Stimulated activated CD4-positive, alpha-beta T cell treated with anti-CD3 and anti-CD28 coated beads, TNF-alpha, amount 100 ng/mL, for 4 hours (primary cell): ENCODE measurements around the gene ZNF701.
"Not testable (repeated sequence)": the region's sequence is repeated elsewhere in the genome, so short reads cannot be mapped to it uniquely, and the experiment has no call there.

Experiments
- DNase-seq, 3 experiments: peaks; one replicate each; pipeline ENCODE4 v3.0.0-alpha.2; 2020; ENCODE audit warnings: low read depth in 3 of 3

Gene ZNF701

DNA sequence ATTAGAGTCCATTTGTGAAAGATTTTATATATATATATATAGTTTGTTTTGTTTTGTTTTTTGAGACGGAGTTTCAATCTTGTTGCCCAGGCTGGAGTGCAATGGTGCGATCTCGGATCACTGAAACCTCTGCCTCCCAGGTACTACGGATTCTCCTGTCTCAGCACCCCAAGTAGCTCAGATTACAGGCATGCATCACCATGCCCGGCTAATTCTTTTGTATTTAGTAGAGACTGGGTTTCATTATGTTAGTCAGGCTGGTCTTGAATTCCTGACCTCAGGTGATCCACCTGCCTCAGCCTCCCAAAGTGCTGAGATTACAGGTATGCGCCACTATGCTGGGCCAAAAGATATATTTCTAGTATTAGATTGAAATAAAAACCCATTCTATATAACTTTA is 4.0 kb upstream of the ZNF701 start:
- DNase-seq, result no peak

DNA sequence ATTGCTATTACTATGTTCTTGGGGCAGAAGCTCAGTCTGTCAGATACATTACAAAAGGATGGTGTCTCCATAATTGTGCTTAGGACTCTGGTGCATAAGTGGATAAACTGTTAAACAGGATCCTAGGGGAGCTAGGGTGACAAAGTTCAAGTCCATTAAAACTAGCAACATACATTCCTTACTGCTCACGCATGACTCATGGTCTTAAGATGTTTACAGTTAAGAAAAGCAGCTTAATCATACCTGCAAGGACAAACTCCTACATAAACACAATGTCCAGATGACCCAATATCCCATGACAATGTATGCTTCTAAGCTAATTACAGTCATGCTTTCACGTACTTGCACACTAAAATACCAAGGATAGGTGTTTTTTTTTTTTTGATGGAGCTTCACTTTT is 3.5 kb upstream of the ZNF701 start:
- DNase-seq, result no peak

DNA sequence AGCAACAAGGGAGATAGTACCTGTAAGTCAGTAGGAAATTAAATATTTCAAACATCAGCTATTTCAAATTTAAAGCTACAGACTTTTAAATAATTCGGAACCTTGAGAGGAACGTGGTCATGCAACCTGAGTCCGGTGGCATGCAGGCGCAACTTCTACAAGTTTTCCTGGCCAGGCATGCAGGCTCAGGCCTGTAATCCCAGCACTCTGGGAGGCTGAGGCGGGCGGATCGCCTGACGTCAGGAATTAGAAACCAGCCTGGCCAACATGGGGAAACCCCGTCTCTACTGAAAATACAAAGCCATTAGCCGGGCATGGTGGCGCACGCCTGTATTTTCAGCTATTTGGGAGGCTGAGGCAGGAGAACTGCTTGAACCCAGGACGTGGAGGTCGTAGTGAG is 2.2 kb upstream of the ZNF701 start:
- no peak for DNase-seq

DNA sequence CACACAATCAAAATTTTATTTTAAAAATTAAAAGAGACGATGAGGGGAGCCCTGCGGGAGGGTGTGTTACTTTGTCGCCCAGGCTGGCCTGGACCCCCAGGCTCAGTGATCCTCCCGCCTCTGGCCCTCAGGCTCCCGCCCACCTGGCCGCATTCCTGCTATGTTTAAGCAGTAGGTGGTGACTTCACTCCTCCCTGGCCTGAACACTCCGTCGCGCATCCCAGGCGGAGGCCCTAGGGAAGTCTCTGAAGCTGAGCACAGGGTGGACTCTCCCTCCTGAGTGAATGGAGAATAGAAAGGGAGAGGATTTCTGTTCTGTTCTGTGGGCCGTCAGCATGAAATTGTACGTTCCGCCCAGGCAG is 468 bp upstream of the ZNF701 start:
- not testable (repeated sequence) for DNase-seq

DNA sequence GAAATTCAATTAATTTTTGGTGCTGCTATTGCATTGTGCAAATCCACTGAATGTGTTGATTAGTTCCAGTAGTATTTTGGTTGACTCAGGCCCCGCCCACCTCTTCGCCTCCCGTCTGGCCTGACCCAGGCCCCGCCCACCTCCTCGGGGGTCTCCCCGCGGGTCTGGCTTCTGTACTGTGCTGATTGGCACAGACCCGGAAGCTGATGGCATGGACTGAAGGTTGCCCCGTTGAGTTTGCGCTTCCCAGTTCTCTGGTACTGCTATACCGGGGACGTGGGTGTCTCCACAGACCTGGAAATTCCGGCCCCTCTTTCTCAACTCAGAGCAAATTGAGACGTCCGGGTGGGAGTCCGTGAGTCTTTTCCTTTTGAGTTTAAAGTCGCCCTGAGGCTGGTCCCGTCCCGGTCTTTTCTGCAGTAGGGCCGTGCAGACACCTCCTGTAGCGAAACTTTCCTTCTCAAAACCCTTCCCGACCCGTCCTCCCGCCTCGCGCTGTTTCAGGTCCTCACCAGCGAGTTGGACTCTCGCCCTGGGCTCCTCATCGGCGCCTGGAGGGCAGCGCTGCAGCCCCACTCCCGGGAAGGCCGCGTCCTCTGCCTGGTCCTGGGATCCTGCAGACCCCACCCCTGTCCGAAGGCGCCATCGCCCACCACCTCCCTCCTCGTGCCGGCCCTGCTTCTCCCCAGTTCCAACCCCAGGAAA is 14.8 kb downstream of the ZNF701 start:
- DNase-seq, result no peak

DNA sequence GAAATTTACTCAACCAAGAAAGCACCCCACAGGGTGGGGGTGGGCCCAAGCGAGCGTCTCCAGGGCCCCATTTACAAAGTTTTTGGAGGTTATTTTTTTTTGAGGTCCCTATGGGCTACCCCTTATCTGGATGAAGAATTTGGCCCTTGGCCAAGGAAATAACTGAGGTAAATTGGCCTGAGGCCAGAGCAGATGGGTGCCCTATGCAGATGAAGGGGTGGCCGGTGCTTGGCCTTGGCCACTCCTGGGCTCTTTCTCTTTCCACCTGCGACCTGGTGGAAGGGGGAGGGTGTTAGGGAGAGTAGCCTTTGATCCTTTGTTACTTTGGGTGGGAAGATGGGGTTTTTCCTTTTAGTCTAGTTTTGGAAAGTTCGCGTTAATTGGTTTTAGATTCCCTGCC is 15.5 kb downstream of the ZNF701 start:
- no peak for DNase-seq

DNA sequence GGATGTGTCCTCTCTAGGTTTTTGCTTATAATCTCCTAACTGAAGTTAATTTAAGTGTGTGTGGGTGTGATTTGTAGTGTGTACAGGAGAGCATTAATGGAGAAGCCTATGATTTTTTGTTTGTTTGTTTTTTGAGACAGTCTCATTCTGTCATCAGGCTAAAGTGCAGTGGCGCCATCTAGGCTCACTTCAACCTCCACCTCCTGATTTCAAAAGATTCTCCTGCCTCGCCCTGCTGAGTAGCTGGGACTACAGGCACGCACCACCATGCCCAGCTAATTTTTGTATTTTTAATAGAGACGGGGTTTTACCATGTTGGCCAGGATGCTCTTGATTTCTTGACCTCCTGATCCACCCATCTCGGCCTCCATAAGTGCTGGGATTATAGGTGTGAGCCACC is 20.6 kb downstream of the ZNF701 start:
- no peak for DNase-seq

DNA sequence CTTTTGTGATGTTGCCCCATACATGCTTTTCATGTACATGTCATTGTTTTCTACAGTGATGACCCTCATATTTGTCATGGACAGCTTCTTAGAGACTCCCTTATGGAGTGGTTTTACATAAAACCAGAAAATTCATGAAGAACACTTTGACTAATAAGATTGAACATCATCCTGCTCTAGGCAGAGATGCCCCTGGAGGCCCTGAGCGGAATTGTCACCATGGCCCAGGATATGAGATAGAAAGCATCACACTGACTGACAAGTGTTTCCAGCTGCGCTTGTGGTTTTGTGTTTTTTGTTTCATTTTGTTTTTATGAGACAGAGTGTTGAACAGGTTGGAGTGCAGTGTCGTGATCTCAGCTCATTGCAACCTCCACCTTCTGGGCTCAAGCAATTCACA is 22.2 kb downstream of the ZNF701 start:
- DNase-seq, result no peak

DNA sequence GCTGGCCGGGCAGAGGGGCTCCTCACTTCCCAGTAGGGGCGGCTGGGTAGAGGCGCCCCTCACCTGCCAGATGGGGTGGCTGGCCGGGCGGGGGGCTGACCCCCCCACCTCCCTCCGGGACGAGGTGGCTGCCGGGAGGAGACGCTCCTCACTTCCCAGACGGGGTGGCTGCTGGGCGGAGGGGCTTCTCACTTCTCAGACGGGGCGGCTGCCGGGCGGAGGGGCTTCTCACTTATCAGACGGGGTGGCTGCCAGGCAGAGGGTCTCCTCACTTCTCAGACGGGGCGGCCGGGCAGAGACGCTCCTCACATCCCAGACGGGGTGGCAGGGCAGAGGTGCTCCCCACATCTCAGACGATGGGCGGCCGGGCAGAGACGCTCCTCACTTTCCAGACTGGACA is 23.4 kb downstream of the ZNF701 start:
- DNase-seq, result not testable (repeated sequence)

DNA sequence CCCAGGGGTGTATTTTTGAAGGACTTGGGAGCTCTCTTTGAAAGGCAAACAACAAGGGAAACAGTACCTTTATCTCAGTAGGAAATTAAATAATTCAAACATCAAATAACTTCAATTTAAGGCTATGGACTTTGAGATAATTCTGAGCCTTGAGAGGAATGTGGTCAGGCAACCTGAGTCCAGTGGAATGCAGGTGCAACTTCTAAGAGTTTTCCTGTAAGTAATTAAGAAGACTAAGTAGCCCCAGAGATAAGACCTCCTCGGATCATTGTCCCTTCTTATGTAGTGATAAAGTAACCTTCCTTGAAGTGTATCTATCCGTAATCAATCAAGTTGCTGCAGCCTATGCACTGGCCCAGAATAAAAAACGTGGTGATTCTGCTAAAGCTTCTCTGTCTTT is 29.2 kb downstream of the ZNF701 start:
- no peak for DNase-seq

DNA sequence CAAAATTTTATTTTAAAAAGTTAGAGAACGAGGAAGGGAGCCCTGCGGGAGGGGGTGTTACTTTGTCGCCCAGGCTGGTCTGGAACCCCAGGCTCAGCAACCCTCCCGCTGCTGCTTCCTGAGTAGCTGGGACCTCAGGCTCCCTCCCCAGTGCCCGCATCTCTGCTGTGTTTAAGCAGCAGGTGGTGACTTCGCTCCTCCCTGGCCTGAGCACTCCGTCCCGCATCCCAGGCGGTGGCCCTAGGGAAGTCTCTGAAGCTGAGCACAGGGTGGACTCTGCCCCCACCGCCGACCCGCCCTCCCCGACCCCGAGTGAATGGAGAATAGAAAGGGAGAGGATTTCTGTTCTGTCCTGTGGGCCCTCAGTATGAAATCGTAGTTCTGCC is 30.5 kb downstream of the ZNF701 start:
- no peak for DNase-seq

DNA sequence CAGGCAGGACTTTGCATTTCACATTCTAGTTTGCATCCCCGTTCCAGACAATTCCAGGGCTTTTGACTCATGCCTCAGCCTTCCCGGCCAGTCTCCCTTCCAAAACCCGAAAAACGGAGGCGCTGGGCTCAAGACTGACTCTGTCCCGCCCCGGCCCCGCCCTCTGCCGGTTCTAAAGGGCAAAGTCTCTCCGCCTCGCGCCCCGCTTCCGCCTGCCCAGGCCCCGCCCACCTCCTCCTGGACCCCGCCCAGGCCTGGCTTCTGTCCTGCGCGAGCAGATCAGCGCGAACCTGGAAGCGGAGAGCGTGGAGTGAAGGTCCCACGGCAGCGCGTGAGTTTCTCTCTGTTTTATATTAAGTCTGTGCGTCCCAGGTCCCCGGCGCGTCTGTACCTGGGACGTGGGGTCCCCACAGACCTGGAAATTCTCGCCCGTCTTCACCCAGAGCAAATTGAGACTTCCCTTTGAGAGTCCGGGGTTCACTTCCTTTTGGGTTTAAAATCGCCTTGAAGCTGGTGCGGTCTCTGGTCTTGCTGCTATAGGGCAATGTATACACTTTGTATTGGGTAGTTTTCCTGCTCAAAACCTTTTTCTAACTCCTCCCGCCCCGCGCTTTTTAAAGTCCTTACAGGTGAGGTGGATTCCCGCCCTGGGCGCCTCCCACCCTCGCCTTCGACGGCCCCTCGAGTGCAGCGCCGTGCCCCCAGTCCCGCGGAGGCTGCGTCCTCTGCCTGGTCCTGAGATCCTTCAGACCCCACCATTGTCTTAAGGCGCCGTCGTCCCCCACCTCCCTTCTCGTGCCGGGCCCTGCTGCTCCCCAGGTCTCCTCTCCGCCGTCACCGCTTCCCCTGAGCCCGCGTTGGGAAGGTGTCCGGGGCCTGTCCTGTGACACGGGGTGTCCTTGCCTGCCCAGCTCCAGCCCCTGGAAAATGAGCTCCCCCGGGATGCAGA is 31.2 kb downstream of the ZNF701 start:
- DNase-seq, result peak; percentile 87 to 92 (median 90)

DNA sequence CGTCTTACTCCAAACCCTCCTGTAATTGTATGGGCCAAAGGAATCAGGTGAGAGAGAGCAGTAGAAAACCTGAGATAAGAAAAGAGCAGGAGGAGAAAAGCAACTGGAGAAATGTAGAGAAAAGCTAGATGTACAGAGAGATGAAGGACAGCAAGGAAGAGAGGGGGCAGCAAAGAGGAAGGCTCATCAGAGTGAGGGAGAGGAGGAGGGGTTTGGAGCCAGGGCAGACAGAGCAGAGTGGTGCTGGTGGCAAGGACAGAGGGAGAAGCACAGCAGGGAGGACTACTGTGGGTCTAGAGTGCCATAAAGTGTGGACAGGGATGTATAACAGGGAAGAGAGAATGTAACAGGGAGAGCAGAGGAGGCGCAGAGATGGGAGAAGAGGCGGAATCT is 31.9 kb downstream of the ZNF701 start:
- DNase-seq, result not testable (repeated sequence)

DNA sequence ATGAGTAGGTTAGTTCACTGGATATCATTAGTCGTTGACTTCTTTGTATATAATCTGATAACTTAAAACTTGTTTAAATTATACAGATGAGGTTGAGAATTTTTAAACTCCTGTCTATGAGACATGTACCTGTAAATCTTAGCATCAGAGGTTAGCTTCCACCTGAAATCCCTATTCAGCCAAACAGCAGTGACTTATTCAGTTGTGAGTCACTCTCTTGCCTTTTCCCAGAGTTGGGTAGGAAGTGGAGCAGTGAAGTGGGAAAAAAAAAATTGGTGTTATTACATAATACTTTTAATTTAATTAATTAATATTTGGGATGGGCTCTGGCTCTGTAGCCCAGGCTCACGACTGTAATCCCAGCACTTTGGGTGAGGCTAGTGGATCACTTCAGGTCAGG is 32.9 kb downstream of the ZNF701 start:
- no peak for DNase-seq

DNA sequence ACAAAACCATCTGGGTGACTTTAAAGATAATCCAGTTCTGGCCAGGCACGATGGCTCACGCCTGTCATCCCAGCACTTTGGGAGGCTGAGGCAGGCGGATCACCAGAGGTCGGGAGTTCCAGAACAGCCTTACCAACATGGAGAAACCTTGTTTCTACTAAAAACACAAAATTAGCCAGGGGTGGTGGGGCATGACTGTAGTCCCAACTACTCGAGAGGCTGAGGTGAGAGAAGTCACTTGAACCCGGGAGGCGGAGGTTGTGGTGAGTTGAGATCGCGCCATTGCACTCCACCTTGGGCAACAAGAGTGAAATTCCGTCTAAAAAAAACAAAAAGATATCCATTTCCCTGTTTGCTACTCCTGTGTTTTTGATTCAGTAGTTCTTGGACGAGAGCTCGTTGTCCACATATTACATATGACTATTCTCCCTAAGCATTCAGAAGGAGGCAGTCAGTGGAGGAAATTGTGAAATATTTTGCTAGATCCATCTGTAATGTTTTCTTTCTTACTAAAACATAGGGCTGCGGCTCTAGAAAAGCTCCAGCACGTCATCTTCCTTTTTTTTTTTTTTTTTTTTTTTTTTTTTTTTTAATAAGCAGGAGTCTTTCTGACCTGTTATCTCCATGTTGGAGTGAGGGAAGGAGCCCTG is 33.6 kb downstream of the ZNF701 start:
- DNase-seq, result no peak

DNA sequence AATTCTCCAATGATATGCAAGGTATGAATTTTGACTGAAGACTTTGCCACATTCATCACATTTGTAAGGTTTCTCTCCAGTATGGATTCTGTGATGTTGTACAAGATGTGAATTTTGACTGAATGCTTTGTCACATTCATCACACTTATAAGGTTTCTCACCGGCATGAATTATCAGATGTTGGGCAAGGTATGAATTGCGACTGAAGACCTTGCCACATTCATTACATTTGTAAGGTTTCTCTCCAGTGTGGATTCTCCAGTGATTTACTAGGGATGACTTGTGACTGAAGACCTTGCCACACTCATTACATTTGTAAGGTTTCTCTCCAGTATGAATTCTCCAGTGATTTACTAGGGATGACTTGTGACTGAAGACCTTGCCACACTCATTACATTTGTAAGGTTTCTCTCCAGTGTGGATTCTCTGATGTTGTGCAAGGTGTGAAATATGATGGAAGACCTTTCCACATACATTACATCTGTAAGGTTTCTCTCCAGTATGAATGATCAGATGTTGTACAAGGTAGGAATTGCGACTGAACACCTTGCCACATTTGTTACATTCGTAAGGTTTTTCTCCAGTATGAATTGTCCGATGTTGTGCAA is 43.3 kb downstream of the ZNF701 start:
- no peak for DNase-seq

DNA sequence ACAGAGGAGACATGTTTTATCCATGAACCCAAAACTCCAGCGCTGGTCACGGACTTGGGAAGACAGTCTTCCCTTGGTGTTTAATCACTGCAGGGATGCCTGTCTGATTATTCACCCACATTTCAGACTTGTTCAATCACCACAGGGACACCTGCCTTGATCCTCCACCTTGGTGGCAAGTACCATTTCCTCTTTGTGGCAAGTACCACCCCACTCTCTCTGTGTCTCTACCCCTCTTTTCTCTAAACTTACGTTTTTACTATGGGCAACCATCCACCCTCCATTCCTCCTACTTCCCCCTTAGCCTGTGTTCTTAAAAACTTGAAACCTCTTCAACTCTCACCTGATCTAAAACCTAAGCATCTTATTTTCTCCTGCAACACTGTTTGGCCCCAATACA is 51.3 kb downstream of the ZNF701 start:
- DNase-seq, result no peak

DNA sequence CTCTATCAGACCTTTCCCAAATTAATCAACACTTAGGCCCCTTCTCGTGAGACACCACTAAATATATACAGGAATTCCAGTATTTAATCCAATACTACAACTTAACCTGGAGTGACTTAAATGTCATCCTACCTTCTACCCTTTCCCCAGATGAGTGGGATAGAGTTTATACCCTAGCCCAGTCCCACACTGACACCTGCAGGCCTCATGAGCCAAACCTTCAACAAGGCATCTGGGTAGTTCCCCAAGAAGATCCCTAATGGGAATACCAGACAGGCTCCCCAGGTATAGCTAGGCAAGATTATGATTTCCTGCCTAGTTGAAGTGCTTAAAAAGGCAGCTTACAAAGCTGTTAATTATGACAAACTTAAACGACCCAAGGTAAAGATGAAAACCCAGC is 52.2 kb downstream of the ZNF701 start:
- no peak for DNase-seq

DNA sequence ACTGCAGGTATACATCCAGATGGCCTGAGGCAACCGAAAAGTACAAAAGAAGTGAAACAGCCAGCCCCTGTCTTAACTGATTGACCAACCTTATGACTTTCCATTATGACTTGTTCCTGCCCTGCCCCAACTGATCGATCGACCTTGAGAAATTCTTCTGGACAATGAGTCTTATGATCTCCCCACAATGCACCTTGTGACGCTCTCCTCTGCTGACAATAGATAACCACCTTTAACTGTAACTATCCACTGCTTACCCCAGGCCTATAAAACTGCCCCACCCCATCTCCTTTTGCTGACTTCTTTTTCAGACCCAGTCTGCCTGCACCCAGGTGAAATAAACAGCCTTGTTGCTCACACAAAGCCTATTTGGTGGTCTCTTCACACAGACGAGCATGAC is 56.8 kb downstream of the ZNF701 start:
- no peak for DNase-seq

DNA sequence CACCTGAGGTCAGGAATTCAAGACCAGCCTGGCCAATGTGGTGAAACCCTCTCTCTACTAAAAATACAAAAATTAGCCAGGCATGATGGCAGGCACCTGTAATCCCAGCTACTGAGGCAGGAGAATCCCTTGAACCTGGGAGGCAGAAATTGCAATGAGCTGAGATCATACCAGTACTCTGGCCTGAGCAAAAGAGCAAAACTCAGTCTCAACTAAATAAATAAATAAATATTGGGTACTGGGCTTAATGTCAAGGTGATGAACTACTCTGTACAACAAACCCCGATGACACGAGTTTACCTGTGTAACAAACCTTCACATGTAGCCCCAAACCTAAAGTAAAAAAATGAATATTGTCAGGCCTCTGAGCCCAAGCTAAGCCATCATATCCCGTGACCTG is 57.4 kb downstream of the ZNF701 start:
- DNase-seq, result not testable (repeated sequence)

DNA sequence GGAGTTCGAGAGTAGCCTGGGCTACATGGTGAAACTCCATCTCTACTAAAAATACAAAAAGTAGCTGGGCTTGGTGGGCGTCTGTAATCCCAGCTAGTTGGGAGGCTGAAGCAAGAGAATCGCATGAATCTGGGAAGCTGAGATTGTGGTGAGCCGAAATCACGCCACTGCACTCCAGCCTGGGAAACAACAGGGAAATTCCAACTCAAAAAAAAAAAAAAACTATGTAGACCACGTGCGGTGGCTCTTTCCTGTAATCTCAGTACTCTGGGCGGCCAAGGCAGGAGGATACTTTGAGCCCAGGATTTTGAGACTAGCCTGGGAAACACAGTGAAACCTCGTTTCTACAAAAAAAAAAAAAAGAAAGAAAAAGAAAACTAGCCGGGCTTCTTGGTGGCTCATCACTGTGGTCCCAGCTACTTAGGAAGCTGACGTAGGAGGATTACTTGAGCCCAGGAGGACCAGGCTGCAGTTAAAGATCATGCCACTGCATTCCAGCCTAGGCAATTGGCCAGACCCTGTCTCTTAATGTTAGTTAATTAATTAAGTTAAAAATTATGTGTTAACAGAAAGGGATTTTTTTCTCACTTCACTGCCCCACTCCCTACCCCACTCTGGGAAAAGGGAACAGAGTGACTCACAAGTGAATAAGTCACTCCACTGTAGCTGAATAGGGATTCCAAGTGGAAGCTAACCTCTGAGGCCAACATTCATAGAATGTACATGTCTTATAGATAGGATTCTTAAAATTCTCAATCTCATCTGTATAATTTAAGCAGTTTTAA is 65.9 kb downstream of the ZNF701 start:
- no peak for DNase-seq
